GM12874 (cell line): Measurements from ENCODE around the gene IGSF23.

Experiments
- CTCF ChIP-seq: IDR thresholded peaks from 2 replicates; pipeline ENCODE4 v1.5.1; 2011; ENCODE audit warnings: low read depth, mild to moderate bottlenecking, control low read depth, low read length, moderate library complexity; ENCODE audit not compliant: insufficient read depth

IGSF23 gene

GRCh38 chr19:44662691-44663385 is 49.5 kb downstream of the IGSF23 start:
- no peak for TF ChIP-seq CTCF

- no peak for TF ChIP-seq CTCF
Observed at GRCh38 chr19:44663996-44664395, 50.6 kb downstream of the IGSF23 start.

GRCh38 chr19:44664976-44665375 is 51.6 kb downstream of the IGSF23 start:
- TF ChIP-seq CTCF = no peak

GRCh38 chr19:44666852-44667556 is 53.6 kb downstream of the IGSF23 start:
- no peak for TF ChIP-seq CTCF

GRCh38 chr19:44668985-44669764 is 55.8 kb downstream of the IGSF23 start:
- no peak for TF ChIP-seq CTCF

- TF ChIP-seq CTCF = no peak
Observed at GRCh38 chr19:44671400-44671799, 58.0 kb downstream of the IGSF23 start, which contains the start of gene CEACAM19. TSS of gene CEACAM19 (plus strand) at chr19:44671482. CDS start at chr19:44671932, 450 bp downstream.

GRCh38 chr19:44672226-44672625 is 58.9 kb downstream of the IGSF23 start:
- no peak for TF ChIP-seq CTCF
